Peyer's patch (tissue), 4 donors: ENCODE data around the gene PHLDB3.

Experiments
- CTCF ChIP-seq, 6 experiments: fragments of 450-650 bp in 4 of 6; fragments of 200-600 bp in 2 of 6; sonication (generic) in 1 of 6; IDR thresholded peaks; one replicate each; pipeline ENCODE4 v1.5.1; 2017 to 2019; ENCODE audit warnings: antibody characterized with exemption in 6 of 6, mild to moderate bottlenecking in 3 of 6, moderate library complexity in 1 of 6
- POLR2A ChIP-seq, 2 donors: fragments of 450-650 bp; IDR thresholded peaks; one replicate each; pipeline ENCODE4 v1.5.1; 2017; ENCODE audit warnings: antibody characterized with exemption in 2 of 2, mild to moderate bottlenecking in 2 of 2, moderate library complexity in 2 of 2

- TF ChIP-seq POLR2A (IDR thresholded peaks at IDR 0.05) (no peak), CTCF (IDR thresholded peaks at IDR 0.05) (no peak)
Observed at GRCh38 chr19:43455321-43456113, 49.0 kb downstream of the PHLDB3 start.
